Loucy (cell line): ENCODE results near the gene MYO1E.

ENCODE experiments used
- CTCF ChIP-seq: fragments of 200-600 bp; sonication (generic); conservative IDR thresholded peaks from 2 replicates; pipeline ENCODE4 v1.5.1; 2014; ENCODE audit warnings: mild to moderate bottlenecking, antibody characterized with exemption, low read length
- EZH2phosphoT487 ChIP-seq: fragments of 200-600 bp; IDR thresholded peaks from 2 replicates; pipeline ENCODE4 v1.6.1; 2018; ENCODE audit warnings: antibody characterized with exemption, mild to moderate bottlenecking, moderate library complexity, borderline replicate concordance

- TF ChIP-seq CTCF (no peak), EZH2phosphoT487 (no peak)
Observed at GRCh38 chr15:59223736-59224135, 148.9 kb downstream of the MYO1E start.
